GM12878 (cell line): ENCODE results near the gene PIGQ. TPM values are rescaled to one million over a fixed set of nuclear protein-coding genes. Genes with fewer than 3 reads are reported as not detected.

ENCODE experiments used
- ASH2L ChIP-seq: fragments of 300-600, 200-600 bp; sonication (generic); IDR thresholded peaks from 2 replicates; pipeline ENCODE4 v1.6.1; 2017; ENCODE audit warnings: low read depth, mild to moderate bottlenecking, borderline replicate concordance
- ATF3 ChIP-seq: IDR thresholded peaks from 2 replicates; pipeline ENCODE4 v1.6.1; 2011; ENCODE audit warnings: low read depth, mild to moderate bottlenecking, low read length, moderate library complexity, borderline replicate concordance; ENCODE audit errors: extremely low read depth
- BCL11A ChIP-seq: IDR thresholded peaks from 2 replicates; pipeline ENCODE4 v1.6.1; 2011; ENCODE audit warnings: low read depth, low read length
- CEBPB ChIP-seq, 2 experiments: fragments of 150-350 bp in 1 of 2; IDR thresholded peaks; 2 replicates each; pipeline ENCODE4 v1.6.1; 2012 to 2014; ENCODE audit warnings: low read depth in 2 of 2, low read length in 2 of 2, borderline replicate concordance in 1 of 2, inconsistent platforms in 1 of 2
- CHD4 ChIP-seq: fragments of 200-600 bp; sonication (generic); IDR thresholded peaks from 2 replicates; pipeline ENCODE4 v1.6.1; 2016; ENCODE audit warnings: mild to moderate bottlenecking
- CTCF ChIP-seq, 3 experiments: IDR thresholded peaks in 2 of 3; conservative IDR thresholded peaks in 1 of 3; 2 replicates each; pipeline ENCODE4 v1.5.1; 2011; ENCODE audit warnings: low read depth in 3 of 3, low read length in 3 of 3, mild to moderate bottlenecking in 3 of 3, control low read depth in 2 of 3, moderate library complexity in 2 of 3, inconsistent platforms in 1 of 3, mixed read lengths in 1 of 3; ENCODE audit not compliant: control insufficient read depth in 2 of 3, insufficient read depth in 1 of 3; ENCODE audit errors: extremely low read depth in 1 of 3
- E2F4 ChIP-seq: IDR thresholded peaks from 2 replicates; pipeline ENCODE4 v1.6.1; 2012; ENCODE audit warnings: low read depth, low read length, improper control_type of control experiment
- EED ChIP-seq: sonication (generic); IDR thresholded peaks from 2 replicates; pipeline ENCODE4 v1.6.1; 2016; ENCODE audit warnings: antibody characterized with exemption, low read depth
- FOS ChIP-seq: IDR thresholded peaks from 3 replicates; pipeline ENCODE4 v1.6.1; 2011; ENCODE audit warnings: borderline replicate concordance; ENCODE audit not compliant: insufficient read length; ENCODE audit errors: extremely low read depth
- HDAC2 ChIP-seq: fragments of 200-600 bp; sonication (generic); IDR thresholded peaks from 2 replicates; pipeline ENCODE4 v1.6.1; 2017
- IKZF1 ChIP-seq: fragments of 450-650 bp; conservative IDR thresholded peaks from 2 replicates; pipeline ENCODE4 v1.6.1; 2017; ENCODE audit warnings: antibody characterized with exemption, mild to moderate bottlenecking
- JUNB ChIP-seq: IDR thresholded peaks from 2 replicates; pipeline ENCODE4 v1.6.1; 2016; ENCODE audit warnings: antibody characterized with exemption, mild to moderate bottlenecking
- KLF5 ChIP-seq: fragments of 450-650 bp; IDR thresholded peaks from 2 replicates; pipeline ENCODE4 v1.6.1; 2014; ENCODE audit warnings: mild to moderate bottlenecking; ENCODE audit not compliant: partially characterized antibody
- MTA3 ChIP-seq: IDR thresholded peaks from 2 replicates; pipeline ENCODE4 v1.6.1; 2012; ENCODE audit warnings: low read length, inconsistent platforms, borderline replicate concordance
- NFYA ChIP-seq: IDR thresholded peaks from 2 replicates; pipeline ENCODE4 v1.6.1; 2011; ENCODE audit warnings: low read depth, mild to moderate bottlenecking, low read length, improper control_type of control experiment, borderline replicate concordance
- PAX5 ChIP-seq: IDR thresholded peaks from 2 replicates; pipeline ENCODE4 v1.6.1; 2011; ENCODE audit warnings: low read depth, low read length, borderline replicate concordance
- PML ChIP-seq: IDR thresholded peaks from 2 replicates; pipeline ENCODE4 v1.6.1; 2012; ENCODE audit warnings: low read length, inconsistent platforms
- RCOR1 ChIP-seq: conservative IDR thresholded peaks from 2 replicates; pipeline ENCODE4 v1.6.1; 2012; ENCODE audit warnings: low read depth, low read length, improper control_type of control experiment
- SMAD1 ChIP-seq: fragments of 450-650 bp; IDR thresholded peaks from 2 replicates; pipeline ENCODE4 v1.6.1; 2018; ENCODE audit warnings: mild to moderate bottlenecking, low read depth; ENCODE audit not compliant: partially characterized antibody
- SP1 ChIP-seq: IDR thresholded peaks from one replicate; pipeline ENCODE4 v1.6.1; 2011; ENCODE audit warnings: low read depth, low read length
- STAT3 ChIP-seq: IDR thresholded peaks from 2 replicates; pipeline ENCODE4 v1.6.1; 2011; ENCODE audit warnings: low read depth, low read length, improper control_type of control experiment
- TCF3 ChIP-seq: IDR thresholded peaks from 2 replicates; pipeline ENCODE4 v1.6.1; 2012; ENCODE audit warnings: low read depth, mild to moderate bottlenecking, low read length, borderline replicate concordance; ENCODE audit not compliant: insufficient read depth
- USF2 ChIP-seq: IDR thresholded peaks from 2 replicates; pipeline ENCODE4 v1.6.1; 2011; ENCODE audit warnings: low read depth, low read length, improper control_type of control experiment, borderline replicate concordance
- ZNF207 ChIP-seq: fragments of 450-650 bp; IDR thresholded peaks from 2 replicates; pipeline ENCODE4 v1.6.1; 2014; ENCODE audit warnings: antibody characterized with exemption, mild to moderate bottlenecking, borderline replicate concordance
- ZZZ3 ChIP-seq: IDR thresholded peaks from 2 replicates; pipeline ENCODE4 v1.6.1; 2011; ENCODE audit warnings: low read depth; ENCODE audit not compliant: control insufficient read depth, insufficient read length
- polyA plus RNA-seq, 11 experiments: library from polyadenylated mRNA; depleted of rRNA in 4 of 11; unstranded in 6 of 11; stranded (reverse) in 5 of 11; fragments of >200 nt; fragmentation: Nextera tagmentation in 4 of 11; fragmentation: Illumina TruSeq in 1 of 11; extraction: Ambion mirVana in 4 of 11; extraction: Trizol in 1 of 11; gene quantifications; 1 replicate in 1 of 11; 2 replicates in 10 of 11; pipeline versions ENCODE4 v1.2.1 to v1.2.3, GENCODE V29; 2011 to 2016; ENCODE audit warnings: inconsistent platforms in 2 of 11, missing spikeins in 2 of 11, low read depth in 1 of 11
- total RNA-seq, 4 experiments: library from RNA; depleted of rRNA in 3 of 4; stranded (reverse); fragments of >200 nt in 3 of 4; fragmentation: Illumina TruSeq in 1 of 4; extraction: Trizol in 1 of 4; gene quantifications; 2 replicates each; pipeline versions ENCODE4 v1.2.1 to v1.2.3, GENCODE V29; 2013 to 2021
- TF ChIP-seq, protein P1 (sequence below): fragments of 150-350 bp; IDR thresholded peaks from 2 replicates; pipeline ENCODE4 v1.6.1; 2014; ENCODE audit warnings: mild to moderate bottlenecking, low read depth, low read length

The PIGQ gene
- total and polyA plus RNA-seq, 10 of the 15 experiments (the other 5 are each of a cell fraction or from before 2014, with no cell fraction given), result 1.8 to 31.3 (median 17.5) TPM; not detected in 1

- TF ChIP-seq ATF3 (no peak), TCF3 (no peak), NFYA (no peak), RCOR1 (no peak), SP1 (peak; percentile 46), STAT3 (no peak), E2F4 (no peak), EED (0 out of 2 replicates have a peak, but pooled peaks have one; percentile 59), USF2 (no peak), CEBPB (IDR thresholded peaks at IDR 0.05; ENCODE audit: borderline replicate concordance in 1 of 2, low read depth in 2 of 2, low read length in 2 of 2) (no peak), ASH2L (no peak), CTCF (IDR thresholded peaks at IDR 0.05 in 2 of 3, conservative IDR thresholded peaks at IDR 0.05 in 1 of 3; ENCODE audit: control insufficient read depth in 2 of 3, extremely low read depth in 1 of 3, insufficient read depth in 1 of 3, low read depth in 3 of 3, low read length in 3 of 3) (peak in 2 of 3 experiments; percentile 22 to 52; a peak in 3 of 6 replicates), PAX5 (0 out of 2 replicates have a peak, but pooled peaks have one; percentile 40), JUNB (peak; percentile 75), BCL11A (0 out of 2 replicates have a peak, but pooled peaks have one; percentile 46), HDAC2 (no peak), KLF5 (peak; percentile 85), PML (no peak), MTA3 (no peak), CHD4 (no peak), SMAD1 (no peak), ZNF207 (no peak), IKZF1 (peak; percentile 73; the same call in 1 of the 2 replicates), ZZZ3 (no peak), FOS (no peak)
- TF ChIP-seq, protein P1, sequence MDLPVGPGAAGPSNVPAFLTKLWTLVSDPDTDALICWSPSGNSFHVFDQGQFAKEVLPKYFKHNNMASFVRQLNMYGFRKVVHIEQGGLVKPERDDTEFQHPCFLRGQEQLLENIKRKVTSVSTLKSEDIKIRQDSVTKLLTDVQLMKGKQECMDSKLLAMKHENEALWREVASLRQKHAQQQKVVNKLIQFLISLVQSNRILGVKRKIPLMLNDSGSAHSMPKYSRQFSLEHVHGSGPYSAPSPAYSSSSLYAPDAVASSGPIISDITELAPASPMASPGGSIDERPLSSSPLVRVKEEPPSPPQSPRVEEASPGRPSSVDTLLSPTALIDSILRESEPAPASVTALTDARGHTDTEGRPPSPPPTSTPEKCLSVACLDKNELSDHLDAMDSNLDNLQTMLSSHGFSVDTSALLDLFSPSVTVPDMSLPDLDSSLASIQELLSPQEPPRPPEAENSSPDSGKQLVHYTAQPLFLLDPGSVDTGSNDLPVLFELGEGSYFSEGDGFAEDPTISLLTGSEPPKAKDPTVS, result no peak
Observed at GRCh38 chr16:525520-526180, 44.1 kb upstream of the PIGQ start (continued).
